ENCODE data around the gene SYTL1. TPM values are rescaled to one million over a fixed set of nuclear protein-coding genes. Genes with fewer than 3 reads are reported as not detected.

The SYTL1 gene
- polyA plus RNA-seq, 1 donor from 2014 or later: not detected

DNA sequence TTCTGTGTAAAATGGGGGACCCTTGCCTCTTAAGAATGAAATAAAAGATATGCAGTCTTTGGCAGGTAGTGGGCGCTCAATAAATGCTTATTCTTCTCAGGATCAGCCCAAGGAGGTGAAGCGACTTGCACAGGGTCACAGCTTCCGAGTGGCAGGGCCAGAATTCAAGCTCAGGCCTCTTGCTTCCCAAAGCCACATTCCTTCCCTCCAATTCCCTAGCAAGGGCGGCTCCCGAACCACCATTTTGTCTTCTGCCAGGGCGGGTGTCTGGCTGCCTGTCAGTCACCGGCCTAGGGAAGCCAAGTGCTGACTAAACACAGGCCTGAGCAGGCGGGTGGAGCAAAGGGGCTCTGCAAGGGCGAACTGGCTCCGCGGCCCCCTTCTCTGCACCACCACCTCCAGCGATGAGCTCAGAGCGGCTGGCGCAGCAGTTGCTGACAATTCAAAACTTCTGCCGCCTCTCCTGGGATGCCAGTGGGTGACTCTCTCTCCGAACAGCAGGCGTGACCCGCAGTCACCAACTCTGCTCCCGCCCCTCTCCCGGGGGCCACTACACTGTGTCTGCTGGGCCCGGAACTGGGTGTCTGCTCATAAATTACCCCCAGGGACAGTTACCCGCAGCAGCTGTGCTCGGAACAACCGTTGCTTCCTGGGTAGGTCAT lies 61.4 kb downstream of the SYTL1 start:
- no peak overlapping the region for H3K9ac ChIP-seq (ENCODE audit: low read length)
- no peak overlapping the region for H3K27ac ChIP-seq (ENCODE audit: low read length)

More for the DNA sequence above, 61.4 kb downstream of the SYTL1 start:
- Histone ChIP-seq H3K9me2 (ENCODE audit: insufficient read depth, low read length) (no peaks in the 10 kb centered on the region), H3K4me2 (ENCODE audit: low read length) (no peak overlapping the region), H3K36me3 (ENCODE audit: insufficient read depth, low read length) (no peaks in the 10 kb centered on the region), H3F3A (ENCODE audit: insufficient read depth, low read length, poor library complexity, severe bottlenecking) (no peaks in the 10 kb centered on the region), H3K4me3 (ENCODE audit: low read length) (no peak overlapping the region), H3K9me3 (ENCODE audit: low read length) (no peaks in the 10 kb centered on the region), H4K20me1 (ENCODE audit: insufficient read depth) (no peaks in the 10 kb centered on the region), H2AFZ (ENCODE audit: low read depth, low read length) (no peak overlapping the region), H3K27me3 (ENCODE audit: insufficient read depth, low read depth, low read length) (no peaks in the 10 kb centered on the region), H3K79me2 (replicated peaks; ENCODE audit: insufficient read depth, low read length) (no peaks in the 10 kb centered on the region)
- peak; percentile 59 for TF ChIP-seq CTCF (IDR thresholded peaks at IDR 0.05; ENCODE audit: poor library complexity, severe bottlenecking)
- no peak for TF ChIP-seq POLR2AphosphoS5 (IDR thresholded peaks at IDR 0.05)
- TF ChIP-seq SMC3 (conservative IDR thresholded peaks at IDR 0.05; ENCODE audit: poor library complexity): peak; percentile 37
- no peak for TF ChIP-seq TAF1 (IDR thresholded peaks at IDR 0.05; ENCODE audit: low read depth)
- TF ChIP-seq RAD21 (conservative IDR thresholded peaks at IDR 0.05): peak; percentile 65
- TF ChIP-seq, protein P1, sequence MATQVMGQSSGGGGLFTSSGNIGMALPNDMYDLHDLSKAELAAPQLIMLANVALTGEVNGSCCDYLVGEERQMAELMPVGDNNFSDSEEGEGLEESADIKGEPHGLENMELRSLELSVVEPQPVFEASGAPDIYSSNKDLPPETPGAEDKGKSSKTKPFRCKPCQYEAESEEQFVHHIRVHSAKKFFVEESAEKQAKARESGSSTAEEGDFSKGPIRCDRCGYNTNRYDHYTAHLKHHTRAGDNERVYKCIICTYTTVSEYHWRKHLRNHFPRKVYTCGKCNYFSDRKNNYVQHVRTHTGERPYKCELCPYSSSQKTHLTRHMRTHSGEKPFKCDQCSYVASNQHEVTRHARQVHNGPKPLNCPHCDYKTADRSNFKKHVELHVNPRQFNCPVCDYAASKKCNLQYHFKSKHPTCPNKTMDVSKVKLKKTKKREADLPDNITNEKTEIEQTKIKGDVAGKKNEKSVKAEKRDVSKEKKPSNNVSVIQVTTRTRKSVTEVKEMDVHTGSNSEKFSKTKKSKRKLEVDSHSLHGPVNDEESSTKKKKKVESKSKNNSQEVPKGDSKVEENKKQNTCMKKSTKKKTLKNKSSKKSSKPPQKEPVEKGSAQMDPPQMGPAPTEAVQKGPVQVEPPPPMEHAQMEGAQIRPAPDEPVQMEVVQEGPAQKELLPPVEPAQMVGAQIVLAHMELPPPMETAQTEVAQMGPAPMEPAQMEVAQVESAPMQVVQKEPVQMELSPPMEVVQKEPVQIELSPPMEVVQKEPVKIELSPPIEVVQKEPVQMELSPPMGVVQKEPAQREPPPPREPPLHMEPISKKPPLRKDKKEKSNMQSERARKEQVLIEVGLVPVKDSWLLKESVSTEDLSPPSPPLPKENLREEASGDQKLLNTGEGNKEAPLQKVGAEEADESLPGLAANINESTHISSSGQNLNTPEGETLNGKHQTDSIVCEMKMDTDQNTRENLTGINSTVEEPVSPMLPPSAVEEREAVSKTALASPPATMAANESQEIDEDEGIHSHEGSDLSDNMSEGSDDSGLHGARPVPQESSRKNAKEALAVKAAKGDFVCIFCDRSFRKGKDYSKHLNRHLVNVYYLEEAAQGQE (IDR thresholded peaks at IDR 0.05; ENCODE audit: borderline replicate concordance): no peak
- TF ChIP-seq EP300 (conservative IDR thresholded peaks at IDR 0.05; ENCODE audit: poor library complexity, severe bottlenecking): no peak
- TF ChIP-seq EZH2 (IDR thresholded peaks at IDR 0.05; ENCODE audit: borderline replicate concordance, insufficient read depth, low read length, poor library complexity, severe bottlenecking): no peak
- TF ChIP-seq MXI1 (conservative IDR thresholded peaks at IDR 0.05; ENCODE audit: poor library complexity, severe bottlenecking): no peak

Small RNA genes lying within 50 kb of the gene (small RNA-seq; reads per million reads assigned to genes)
- gene RNU6-48P: 0.16 to 7.3 (median 0.52) reads per million in 3 experiments

Other genes with a start within 250 kb of the SYTL1 start
- 1.1 and 1.5 TPM in 2 replicates for gene SLC9A1, start 186.9 kb upstream of the SYTL1 start, polyA plus RNA-seq
- gene WDTC1, start 107.4 kb upstream of the SYTL1 start, polyA plus RNA-seq: 10.9 and 14.5 TPM in 2 replicates
- 69.9 and 80.6 TPM in 2 replicates for gene TMEM222, start 19.9 kb upstream of the SYTL1 start, polyA plus RNA-seq
- 1.6 and 4.4 TPM in 2 replicates for gene MAP3K6, start 24.9 kb downstream of the SYTL1 start, polyA plus RNA-seq
- not detected in 2 replicates for gene FCN3, start 32.8 kb downstream of the SYTL1 start, polyA plus RNA-seq
- gene CD164L2, start 41.3 kb downstream of the SYTL1 start, polyA plus RNA-seq: not detected in 2 replicates
- gene GPR3, start 50.6 kb downstream of the SYTL1 start, polyA plus RNA-seq: 0.12 and 0.54 TPM in 2 replicates
- 2.5 and 3.3 TPM in 2 replicates for gene WASF2, start 148.1 kb downstream of the SYTL1 start, polyA plus RNA-seq

Measured in neural cell (in vitro differentiated cells).